ENCODE data around the gene ROBO1. TPM values are rescaled to one million over a fixed set of nuclear protein-coding genes. Genes with fewer than 3 reads are reported as not detected.

Gene ROBO1
- total and polyA plus RNA-seq, 2 of the 8 experiments (the other 6 are each of a cell fraction or from before 2014, with no cell fraction given) = 51.4 to 91.0 TPM

DNA sequence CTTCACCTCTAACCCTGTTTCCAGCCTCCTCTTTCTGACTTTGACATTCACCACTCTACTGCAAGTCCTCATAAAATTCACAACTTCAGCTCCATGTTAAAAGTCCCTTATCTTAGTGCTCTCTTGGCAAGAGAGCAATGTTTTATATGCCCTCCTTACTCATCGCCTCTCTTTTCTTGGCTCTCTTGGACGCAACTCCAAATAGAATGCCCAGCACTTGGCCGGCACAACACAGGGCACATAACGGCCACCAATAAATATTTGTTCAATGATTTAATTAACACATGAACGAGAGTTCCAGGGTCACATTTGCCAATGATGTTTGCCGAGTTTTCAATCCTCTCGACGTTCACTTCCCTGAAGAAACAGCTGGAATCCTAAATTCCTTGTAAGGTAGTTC is 401.4 kb downstream of the ROBO1 start (continued):
- no peak for TF ChIP-seq CBX5 (IDR thresholded peaks at IDR 0.05; ENCODE audit: low read depth, low read length)
